Hippocampal formation (tissue), 2 donors: ENCODE data around the gene TMEM190.
"Not testable (repeated sequence)": the region's sequence is repeated elsewhere in the genome, so short reads cannot be mapped to it uniquely, and the experiment has no call there.

Experiments used
- DNase-seq, 2 donors: peaks; one replicate each; lab custom pipeline; 2025; lab: John Stamatoyannopoulos, UW

The TMEM190 gene

DNA sequence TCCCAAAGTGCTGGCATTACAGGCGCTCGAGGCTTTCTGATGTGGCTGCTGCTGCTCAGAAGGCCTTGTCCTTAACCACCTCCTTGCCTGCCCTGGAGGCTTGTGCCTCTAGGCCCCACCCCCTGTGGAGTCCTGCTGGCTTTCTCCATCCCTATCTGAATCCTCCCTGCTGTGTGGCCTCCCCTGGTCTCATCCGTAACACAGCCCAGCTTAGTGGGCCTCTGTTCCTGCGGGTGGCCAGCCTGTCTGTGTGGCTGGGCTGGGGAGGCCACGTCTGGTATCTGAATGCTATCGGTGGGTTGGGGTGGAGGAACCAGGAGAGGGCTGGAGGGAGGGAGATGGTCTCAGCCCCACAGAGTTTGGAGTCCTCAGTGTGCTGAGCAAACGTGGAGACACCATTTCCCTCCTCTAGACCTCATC lies 13.8 kb downstream of the TMEM190 start:
- no peak for DNase-seq

DNA sequence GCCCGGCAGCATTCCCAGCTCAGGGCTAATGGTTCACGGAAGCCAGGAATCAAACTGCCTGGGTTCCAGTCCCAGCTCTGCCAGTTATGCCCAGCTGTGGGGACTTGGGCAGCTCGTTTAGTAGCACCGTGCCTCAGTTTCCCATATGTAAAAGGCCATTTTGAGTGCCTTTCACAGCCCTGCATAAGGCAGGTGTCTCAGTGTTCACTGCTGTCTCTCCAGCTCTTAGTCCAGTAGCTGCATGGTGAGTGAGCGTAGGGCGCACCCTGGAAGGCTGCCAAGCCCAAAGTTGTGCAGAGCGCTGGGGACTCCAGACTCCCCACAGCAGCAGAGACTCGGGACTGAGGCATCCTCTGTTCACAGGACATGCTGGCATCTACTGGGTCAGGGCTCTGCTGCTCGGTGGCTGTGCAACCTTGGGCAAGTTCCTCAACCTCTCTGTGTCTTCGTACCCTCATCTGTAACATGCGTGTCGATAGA lies 14.6 kb downstream of the TMEM190 start:
- DNase-seq, result no peak

DNA sequence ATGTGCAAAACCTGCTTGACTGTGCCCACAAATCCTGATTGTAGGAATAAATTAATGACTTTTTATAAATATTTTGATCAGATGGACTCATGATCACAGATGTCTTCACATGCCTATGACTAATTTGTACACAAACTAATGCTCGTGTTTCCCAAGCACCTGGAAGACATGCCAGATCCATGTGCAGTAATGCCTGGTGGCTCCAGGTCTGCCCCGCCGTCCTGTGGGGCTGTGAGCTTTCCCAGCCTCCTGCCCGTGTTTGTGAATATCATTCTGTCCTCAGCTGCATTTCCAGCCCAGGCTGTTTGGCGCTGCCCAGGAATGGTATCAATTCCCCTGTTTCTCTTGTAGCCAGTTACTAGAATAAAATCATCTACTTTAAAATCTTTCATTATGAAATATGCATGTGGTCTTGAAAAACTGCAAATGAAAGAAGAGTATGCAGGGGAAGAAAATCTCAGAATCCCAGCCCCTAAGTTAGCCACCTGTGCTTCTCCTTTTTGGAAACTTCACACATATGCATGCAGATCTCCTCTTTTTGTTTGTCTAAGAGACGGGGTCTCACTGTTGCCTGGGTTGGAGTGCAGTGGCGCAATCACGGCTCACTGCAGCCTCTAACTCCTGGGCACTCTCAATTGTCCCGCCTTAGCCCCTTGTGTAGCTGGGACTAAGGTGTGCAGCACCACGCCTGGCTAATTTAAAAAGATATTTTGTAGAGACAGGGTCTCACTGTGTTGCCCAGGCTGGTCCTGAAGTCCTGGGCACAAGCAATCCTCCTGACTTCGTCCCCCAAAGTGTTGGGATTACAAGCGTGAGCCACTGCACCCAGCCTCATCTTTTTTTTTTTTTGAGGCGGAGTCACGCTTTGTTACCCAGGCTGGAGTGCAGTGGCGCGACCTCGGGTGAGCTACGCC lies 15.3 kb downstream of the TMEM190 start:
- DNase-seq, result no peak

DNA sequence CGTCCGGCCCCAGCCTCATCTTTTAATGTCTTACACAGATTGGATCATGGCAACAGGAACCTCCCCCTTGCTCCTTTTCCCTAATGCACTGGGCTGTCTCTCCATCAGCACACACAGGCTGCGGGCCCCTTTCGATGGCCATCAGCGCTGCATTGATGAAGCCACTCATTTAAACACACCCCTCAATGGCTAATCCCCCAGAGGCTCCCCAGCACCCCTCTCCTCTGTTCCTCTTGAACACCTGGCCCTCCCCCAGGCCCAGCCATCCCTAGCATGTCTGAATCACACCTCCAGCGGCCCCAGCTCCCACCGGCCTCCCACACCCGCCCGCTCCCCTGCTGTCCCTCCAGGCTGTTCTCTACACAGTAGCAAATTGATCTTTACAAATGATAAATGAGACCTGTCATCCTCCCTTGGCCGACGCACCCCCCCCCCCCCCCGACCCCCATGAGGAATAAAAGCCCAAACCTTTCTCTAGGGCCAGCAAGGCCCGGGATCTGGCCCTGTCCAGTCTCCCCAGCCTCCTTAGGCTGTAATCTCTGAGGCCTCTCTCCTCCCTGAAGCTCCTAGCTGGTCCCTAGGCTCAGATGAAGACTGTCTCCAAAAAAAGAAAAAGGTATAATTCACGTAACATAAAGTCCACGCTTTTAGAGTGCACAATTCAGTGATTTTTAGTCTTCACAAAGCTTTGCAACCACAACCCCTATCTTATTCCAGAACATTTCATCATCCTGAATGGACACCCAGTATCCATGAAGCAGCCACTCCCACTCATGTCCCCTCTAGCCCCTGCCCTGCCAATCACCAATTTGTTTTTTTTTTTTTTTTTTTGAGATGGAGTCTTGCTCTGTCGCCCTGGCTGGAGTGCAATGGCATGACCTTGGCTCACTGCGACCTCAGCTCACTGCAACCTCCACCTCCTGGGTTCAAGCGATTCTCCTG lies 16.5 kb downstream of the TMEM190 start:
- DNase-seq, result no peak

DNA sequence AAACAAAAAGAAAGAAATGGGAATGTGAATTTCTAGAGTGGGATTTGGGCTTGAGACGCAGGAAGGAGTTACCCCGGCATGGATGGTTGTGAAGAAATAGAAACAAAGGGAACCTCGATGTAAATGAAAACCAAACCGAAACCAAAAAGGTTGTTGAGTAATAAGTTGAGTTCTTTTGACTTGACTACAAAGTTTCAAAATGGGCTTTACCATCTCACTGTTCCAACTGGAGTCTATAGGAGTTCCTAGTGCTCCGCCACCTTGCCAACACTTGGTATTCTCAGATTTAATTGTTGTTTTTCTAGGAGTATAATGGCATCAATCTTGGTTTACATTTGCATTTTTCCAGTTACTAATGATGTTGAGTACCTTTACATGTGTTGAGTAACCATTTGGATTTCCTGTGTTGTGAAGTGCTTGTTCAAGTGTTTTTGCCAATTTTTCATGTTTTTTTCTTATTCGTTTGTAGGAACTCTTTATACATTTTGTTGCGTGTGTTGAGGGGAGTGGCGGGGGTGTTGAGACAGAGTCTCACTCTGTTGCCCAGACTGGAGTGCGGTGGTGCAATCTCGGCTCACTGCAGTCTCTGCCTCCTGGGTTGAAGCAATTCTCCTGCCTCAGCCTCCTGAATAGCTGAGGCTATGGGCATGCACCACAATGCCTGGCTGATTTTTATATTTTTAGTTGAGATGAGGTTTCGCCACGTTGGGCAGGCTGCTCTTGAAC lies 21.7 kb downstream of the TMEM190 start:
- DNase-seq, result no peak

DNA sequence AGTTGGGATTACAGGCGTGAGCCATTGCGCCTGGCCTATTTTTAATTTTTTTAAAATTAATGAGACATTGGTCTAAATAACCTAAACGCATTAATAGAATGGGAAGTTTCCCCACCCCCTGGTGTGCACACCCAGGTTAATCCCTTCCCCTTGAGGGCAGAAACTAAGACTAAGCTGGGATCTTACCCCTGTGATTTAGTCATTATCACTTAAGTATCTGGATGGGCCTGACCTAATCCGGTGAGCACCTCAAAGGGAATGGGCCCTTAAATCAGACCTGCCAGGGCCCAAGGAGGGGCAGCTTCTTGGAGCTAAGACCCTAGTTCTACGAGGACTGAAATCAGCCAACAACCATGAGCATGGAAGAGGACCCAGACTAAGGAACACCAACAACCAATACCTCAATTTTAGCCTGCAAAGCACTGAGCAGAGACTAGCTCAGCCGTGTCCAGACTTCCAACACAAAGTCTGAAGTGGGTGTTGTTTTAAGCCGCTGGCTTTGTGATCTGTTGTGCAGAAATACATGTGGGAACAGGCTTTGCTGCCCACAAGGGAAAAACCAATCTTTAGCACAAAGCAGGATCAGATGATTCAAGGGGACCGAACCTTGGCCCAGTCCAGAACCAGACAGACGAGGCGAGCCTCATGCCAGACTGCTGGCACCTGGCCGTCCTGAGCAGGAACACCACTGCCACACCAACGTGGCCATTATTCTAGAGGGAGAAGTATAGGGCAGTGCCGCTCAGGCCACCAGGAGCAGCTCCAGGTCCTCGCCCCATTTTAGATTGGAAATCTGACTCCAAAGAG lies 23.9 kb downstream of the TMEM190 start:
- no peak for DNase-seq

DNA sequence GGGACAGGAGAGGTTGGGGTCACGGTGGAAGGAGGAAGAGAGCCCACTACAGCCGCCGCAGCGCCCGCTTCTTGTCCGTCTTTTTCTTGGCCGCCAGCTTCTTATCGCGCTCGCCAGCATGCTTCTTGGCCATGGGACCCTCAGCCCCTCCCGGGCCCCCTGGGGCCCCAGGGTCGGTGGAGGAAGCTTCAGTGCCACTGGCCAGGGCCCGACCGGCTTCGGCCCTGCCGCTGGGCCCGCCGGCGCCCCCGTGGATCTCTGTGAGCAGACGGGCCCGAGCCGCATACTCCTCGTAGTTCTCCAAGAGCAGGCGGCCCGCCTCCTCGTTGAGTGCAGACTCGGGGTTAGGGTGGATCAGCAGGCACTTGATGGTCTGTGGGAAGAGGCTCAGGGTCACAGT lies 24.8 kb downstream of the TMEM190 start:
- DNase-seq, result not testable (repeated sequence)

DNA sequence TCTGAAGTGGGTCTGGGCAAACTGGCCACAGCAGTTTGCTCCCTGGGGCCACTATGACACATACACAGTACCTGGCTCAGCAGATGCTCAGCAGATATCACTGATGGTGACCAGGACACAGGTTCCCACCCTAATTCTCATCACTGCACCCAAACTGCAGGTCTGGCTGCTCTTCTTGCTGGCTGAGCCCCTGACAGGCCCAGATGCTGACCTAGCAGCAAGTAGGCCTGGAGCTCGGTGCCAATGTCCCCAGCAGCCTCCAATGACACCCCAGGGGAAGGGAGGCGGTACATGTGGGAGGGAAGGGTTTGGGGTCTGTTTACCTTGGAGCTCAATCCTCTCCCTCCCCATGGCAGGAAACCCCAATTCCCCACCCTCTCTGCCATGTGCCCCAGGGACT lies 25.9 kb downstream of the TMEM190 start:
- DNase-seq, result no peak

DNA sequence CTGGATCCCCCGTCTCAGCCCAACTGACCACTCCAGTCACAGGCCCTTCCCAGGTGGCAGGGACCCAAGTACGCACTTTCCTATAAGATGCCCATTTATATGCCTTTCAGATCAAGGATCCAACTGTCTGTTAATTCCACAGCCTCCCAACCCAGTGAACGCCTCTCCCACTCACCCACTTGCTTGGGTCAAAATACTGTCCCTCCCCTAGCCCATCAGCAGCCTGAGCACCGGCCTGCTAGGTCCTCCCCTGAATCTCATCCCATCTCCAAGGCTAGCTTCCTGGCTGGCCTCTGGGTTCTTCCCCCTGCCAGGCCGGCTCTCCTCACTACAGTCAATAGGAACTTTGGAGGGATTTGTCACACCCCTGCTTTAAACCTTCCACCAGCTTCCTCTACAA lies 29.0 kb downstream of the TMEM190 start:
- DNase-seq, result no peak

DNA sequence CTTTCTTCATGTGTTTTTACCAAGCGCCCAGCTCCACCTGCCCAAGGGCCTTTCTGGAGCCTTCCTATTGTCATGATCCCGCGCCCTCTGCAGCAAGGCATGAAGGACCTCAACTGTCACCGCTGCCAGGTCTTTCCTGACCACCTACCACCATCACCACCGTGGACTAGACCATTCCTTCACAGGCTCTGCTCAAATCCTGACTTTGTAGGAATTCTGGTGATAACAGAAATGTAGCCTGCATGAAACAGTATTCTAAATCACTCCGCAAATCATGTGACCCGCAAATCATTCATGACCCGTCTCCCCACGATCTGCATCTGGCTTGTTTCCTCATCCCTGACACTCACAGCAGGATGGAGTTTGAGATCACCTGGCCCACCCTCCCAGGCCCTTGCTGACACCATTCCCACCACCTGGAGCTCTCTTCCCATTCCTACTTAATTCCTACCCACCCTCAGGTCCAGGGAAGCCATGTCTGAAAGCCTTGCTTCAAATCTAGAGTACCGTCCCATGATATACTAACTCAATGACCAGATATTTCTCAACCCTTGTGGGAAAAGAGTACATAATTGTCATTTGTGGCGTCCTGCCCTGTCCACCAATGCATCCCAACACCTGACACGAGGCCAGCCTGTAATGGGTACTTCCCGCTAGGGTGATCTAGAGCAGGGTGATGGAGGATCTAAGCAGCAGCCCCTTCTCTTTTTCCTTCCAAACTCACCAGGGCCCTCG lies 29.6 kb downstream of the TMEM190 start:
- no peak for DNase-seq

DNA sequence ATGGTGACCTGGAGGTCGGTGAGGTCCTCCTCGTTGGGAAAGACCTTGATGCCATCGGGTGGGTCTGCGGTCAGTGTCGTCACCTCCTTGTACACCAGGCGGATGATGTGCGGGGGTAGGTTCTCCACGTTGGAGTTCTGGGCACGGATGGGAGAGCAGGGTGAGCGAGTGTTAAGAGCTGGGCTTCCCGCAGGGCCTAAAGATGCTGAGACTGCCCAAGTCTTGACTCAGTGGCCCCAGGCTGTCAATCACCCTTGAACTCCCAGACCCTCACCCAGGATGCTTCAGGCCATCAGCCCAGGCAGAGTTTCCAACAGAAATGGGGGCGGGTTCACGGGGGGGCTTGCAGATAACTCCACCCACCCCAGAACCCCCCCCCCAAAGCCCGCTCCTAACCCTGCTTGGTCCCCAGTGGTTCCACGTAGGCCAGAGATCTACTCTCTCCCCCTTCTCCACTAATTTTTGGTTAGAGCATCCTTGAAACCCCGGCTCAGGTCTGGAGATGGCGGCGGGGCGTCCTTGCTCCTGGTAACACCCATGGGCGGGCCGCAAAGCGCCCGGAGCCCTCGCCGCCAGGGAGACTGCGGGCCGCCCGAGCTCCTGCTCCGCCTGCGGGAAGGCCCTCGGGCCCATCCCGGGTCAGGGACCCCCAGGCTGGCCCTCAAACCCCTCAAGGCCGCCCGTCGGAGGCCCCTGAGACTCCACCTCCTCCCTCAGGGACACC lies 30.4 kb downstream of the TMEM190 start:
- DNase-seq, result no peak

DNA sequence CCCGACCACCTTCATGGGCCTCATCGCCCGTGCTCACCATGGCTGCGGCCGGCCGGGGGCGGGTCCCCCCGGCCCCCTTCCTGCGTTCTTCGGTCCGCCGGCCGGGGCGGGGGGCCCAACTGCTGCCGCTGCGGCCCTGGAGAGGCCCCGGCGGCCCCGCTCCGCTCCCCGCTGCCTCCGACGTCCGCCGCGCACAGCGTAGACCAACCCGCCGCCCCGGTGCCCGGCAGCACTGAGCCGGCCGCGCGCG lies 30.8 kb downstream of the TMEM190 start, which contains the start of gene UBE2S:
Gene UBE2S, minus strand, starts transcription at position 239 of the 250 bp plus-strand sequence. Its CDS starts 199 bp downstream, at position 40.
- DNase-seq, result not testable (repeated sequence)

DNA sequence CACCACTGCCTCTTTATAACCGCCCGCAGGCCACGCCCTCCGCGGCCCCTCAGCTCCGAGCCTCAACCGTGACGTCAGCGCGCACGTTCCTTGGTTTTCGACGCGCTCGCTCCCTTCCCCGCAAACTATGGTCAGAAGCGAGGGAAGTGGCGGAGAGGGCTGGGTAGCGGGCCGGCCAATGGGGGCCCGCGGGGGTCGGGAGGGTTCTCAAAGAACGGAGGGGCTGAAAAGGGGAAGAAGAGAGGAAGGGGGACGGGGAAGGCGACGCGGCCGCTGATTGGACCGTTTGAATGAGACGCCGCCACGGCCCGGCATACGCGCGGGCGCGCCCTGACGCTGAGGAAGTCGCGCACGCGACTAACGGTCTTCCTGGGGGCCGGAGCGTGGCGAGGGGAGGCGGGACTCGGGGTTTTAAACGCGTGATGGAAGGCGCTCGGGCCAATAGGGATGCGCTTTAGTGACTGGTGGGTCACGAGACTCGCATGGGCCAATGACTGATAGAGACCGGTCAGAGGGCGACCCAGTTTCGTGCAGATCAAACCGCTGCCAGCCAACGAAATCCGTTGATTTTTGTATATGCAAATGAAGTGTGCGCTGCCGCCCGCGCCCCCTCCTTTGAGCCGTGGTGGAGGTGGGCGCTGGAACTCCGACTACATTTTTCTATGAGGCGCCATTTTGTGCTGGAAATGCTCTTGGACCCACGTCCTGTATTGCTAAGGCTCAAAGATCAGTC lies 31.3 kb downstream of the TMEM190 start:
- DNase-seq, result peak; percentile 96 to 98

DNA sequence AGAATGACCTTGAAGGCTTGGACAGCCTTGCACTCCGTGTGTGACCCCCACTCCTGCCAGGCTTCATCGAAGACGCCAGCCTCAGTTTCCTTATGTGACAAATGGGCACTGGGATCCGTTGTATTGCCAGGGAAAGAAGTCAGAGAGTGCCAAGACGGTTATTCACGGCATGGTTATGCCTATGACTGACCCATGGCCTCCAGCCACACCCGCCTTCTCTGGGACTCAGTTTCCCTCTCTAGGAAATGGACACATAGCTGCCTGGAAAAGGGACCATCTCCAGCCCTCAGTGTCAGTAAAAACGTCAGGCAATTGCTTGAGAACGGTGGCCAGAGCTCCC lies 31.9 kb downstream of the TMEM190 start:
- DNase-seq, result no peak

DNA sequence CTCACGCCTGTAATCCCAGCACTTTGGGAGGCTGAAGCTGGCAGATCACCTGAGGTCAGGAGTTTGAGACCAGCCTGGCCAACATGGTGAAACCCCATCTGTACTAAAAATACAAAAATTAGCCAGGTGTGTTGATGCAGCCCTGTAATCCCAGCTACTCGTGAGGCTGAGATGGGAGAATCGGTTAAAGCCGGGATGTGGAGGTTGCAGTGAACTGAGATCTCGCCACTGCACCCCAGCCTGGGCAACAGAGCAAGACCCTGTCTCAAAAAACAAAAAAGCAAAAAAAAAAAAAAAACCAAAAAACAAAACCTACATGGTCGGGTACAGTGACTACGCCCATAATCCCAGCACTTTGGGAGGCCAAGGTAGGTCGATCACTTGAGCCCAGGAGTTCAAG lies 32.6 kb downstream of the TMEM190 start:
- DNase-seq, result not testable (repeated sequence)

DNA sequence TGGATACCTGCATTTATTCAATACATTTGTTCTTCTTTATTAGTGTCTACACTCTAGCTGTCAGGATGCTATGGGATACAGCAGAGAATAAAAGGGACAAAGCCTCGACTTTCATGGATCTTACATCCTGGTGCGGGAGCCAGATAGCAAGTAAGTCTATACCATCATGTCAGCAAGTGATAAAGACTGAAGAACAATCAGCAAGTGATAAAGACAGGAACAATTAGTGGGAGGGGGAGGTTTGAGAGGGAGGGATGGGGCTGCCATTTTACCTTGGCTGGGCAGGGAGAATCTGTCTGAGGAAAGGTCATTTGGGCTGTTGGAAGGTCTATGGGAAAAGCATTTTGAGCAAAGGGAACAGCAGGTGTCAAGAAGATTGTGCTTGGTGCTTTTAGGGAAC lies 33.5 kb downstream of the TMEM190 start:
- no peak for DNase-seq

DNA sequence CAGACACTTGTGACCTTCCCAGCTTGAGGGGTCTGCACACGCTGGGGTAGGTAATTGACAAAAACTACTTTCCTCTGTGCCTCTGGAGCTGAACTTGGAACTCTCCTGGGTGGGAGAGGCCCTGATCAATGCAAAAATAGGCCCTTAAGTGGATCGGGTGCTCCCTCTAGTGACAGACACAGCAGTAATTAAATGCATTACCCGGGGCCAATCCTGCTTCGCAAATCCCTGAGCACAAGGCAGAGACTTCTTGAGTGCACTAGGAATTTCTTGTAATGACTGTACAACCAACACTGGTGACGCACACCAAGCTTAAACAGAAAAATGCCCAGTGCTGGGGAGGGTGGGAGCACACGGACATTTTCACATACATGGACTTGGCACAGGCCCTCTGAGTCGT lies 41.6 kb downstream of the TMEM190 start:
- DNase-seq, result peak; percentile 41 to 80

DNA sequence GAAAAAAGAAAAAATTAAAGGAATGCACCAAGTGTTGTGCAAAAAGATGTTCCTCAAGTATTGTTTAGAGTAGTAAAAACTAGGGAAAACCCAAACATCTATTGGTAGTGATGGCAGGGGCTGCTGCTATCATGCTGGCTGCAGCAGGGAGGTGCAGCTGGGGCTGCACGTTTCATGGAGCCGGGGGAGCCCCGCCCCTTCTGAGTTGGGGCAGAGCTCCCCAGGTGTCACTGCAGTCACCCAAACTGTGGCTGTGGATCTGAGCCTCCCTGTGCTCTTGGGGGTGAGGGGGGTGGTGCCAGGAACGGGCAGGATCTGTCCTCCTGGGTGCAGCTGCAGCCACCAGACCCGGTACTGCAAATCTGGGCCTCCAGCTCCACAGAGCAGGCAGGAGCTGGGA lies 42.5 kb downstream of the TMEM190 start:
- no peak for DNase-seq

DNA sequence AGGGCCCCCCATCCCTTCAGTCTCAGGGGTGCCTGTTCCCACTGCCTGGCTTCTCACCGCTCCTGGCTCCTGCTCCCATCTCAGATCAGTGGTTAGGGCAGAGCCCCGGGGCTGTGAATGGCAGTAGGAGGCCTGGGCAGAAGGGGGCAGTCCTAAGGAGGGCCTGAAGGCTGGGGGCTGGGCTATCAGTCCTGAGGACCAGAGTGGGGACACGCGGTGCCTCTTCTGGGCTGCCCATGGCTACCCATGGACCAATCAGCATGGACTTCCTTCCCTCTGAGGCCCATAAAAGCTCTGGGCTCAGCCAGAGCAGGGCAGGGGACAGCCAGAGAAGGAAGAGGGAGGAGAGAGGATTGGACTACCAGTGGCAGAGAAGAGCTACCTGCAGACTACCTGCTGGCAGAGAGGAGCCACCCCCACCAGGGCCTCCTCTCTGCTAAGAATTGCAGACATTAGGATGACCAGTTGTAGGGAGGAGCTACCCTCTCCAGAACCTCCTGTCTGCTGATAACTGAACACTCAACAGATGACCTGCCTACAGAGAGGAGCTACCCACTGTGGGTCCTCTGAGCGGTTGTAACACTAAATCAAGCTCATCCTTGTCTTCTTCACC lies 43.1 kb downstream of the TMEM190 start:
- peak in 1 of 2 donors; percentile 44 for DNase-seq
